Jurkat, Clone E6-1 (cell line): ENCODE results near the gene PRRX2.

Experiments used
- DNase-seq: peaks from one replicate; pipeline ENCODE4 v3.0.0-alpha.2; 2011; ENCODE audit warnings: low read depth, low spot score
- H3K4me3 ChIP-seq: 2 replicates; pipeline ENCODE4 v1.5.1; 2011; ENCODE audit warnings: mild to moderate bottlenecking, low read length, control low read depth, moderate library complexity

PRRX2 gene

GRCh38 chr9:129762985-129763926, 97.8 kb downstream of the PRRX2 start:
- no peak for DNase-seq
- H3K4me3 ChIP-seq = no peak overlapping the region

GRCh38 chr9:129765764-129766317, 100.4 kb downstream of the PRRX2 start:
- DNase-seq = no peak
- H3K4me3 ChIP-seq = no peak overlapping the region

- H3K4me3 ChIP-seq = no peak overlapping the region
- no peak for DNase-seq
Observed at GRCh38 chr9:129768486-129768885, 103.0 kb downstream of the PRRX2 start.

GRCh38 chr9:129769669-129770068, 104.2 kb downstream of the PRRX2 start:
- H3K4me3 ChIP-seq = no peak overlapping the region
- no peak for DNase-seq

- H3K4me3 ChIP-seq = no peak overlapping the region
- no peak for DNase-seq
Observed at GRCh38 chr9:129770741-129771140, 105.3 kb downstream of the PRRX2 start.
